ENCODE data around the gene UNC93B1. TPM values are rescaled to one million over a fixed set of nuclear protein-coding genes. Genes with fewer than 3 reads are reported as not detected.

The UNC93B1 gene
- total RNA-seq, 1 donor, result 17.2 TPM

DNA sequence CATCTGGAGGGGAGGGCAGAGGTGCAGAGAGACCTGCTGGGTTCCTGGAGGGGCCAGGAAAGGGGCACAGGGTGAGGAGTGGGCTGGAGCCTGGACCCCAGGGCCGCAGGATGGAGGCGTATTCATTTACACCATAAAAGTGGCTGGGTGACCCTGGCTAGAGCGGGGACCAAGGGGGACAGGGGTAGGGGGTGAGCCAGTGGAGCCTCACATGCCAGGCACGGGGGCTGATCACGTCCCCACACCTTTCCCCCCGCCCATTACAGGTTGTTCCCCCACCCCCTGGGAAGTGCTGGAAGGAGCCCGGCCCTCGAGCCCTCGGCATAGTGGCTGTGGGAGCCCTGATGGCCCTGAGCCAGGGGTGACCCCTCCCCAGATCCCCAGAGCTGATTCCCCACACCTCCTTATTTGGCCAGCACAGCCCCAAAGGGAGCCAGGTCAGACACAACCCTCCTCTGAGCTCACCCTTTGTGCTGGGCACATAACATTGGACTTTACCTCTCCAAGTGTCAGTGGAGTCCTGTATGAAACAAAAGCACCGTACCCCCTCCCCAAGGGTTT, 35.7 kb upstream of the UNC93B1 start:
- TF ChIP-seq CTCF (IDR thresholded peaks at IDR 0.05; ENCODE audit: insufficient read depth, low read length), result no peak
- DNase-seq (ENCODE audit: low read depth), result no peak
- H3K4me3 ChIP-seq (ENCODE audit: low read depth, low read length), result peak overlapping the region; percentile 79

GRCh38 chr11:68038718-68039525, 35.0 kb upstream of the UNC93B1 start, which contains the start of gene TCIRG1:
Gene TCIRG1, plus strand, starts transcription at chr11:68039025. Its CDS starts 2,247 bp downstream, at chr11:68041272.
- peak; percentile 77 for DNase-seq (ENCODE audit: low read depth)
- peak within 1 kb of the TSS; percentile 79 for H3K4me3 ChIP-seq (ENCODE audit: low read depth, low read length)
- no peak for TF ChIP-seq CTCF (IDR thresholded peaks at IDR 0.05; ENCODE audit: insufficient read depth, low read length)

GRCh38 chr11:68038226-68038717, 34.4 kb upstream of the UNC93B1 start:
- no peak for TF ChIP-seq CTCF (IDR thresholded peaks at IDR 0.05; ENCODE audit: insufficient read depth, low read length)
- H3K4me3 ChIP-seq (ENCODE audit: low read depth, low read length), result peak overlapping the region; percentile 79
- DNase-seq (ENCODE audit: low read depth), result no peak

- no peak for DNase-seq (ENCODE audit: low read depth)
Observed at GRCh38 chr11:68037411-68038225, 33.7 kb upstream of the UNC93B1 start.

DNA sequence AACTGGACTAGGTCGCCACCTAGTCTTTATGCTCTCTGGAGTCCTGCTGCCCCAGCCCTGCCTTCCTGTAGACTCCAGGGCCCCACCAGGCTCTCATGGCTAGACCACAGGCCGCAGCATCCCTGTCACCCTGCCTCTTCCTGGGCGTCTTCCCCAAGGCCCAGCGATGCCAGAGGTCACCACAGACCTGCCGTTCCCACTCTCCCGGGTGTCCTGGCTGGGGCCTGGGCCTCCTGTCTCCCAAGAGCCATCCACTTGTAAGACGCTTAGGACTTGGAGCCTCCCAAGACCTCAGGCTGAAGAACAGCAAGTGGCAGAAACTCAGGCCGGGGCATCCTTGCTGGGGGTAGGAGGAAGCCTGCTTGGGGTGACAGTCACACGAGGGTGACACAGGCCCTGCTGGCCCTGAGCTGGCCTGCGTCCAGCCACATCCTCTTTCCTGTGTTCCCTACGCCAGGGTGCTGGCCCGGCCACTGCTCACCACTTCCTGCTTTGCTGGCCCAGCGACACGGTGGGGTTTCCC, 32.9 kb upstream of the UNC93B1 start:
- no peak for TF ChIP-seq CTCF (IDR thresholded peaks at IDR 0.05; ENCODE audit: insufficient read depth, low read length)
- DNase-seq (ENCODE audit: low read depth), result no peak
- H3K4me3 ChIP-seq (ENCODE audit: low read depth, low read length), result no peak overlapping the region

More at GRCh38 chr11:68037411-68038225, 33.7 kb upstream of the UNC93B1 start:
- H3K4me3 ChIP-seq (ENCODE audit: low read depth, low read length), result no peak overlapping the region
- TF ChIP-seq CTCF (IDR thresholded peaks at IDR 0.05; ENCODE audit: insufficient read depth, low read length), result no peak

- no peak for TF ChIP-seq CTCF (IDR thresholded peaks at IDR 0.05; ENCODE audit: insufficient read depth, low read length)
- no peak overlapping the region for H3K4me3 ChIP-seq (ENCODE audit: low read depth, low read length)
- DNase-seq (ENCODE audit: low read depth), result no peak
Observed at GRCh38 chr11:68036141-68036716, 32.3 kb upstream of the UNC93B1 start.

Data from fibroblast of the aortic adventitia (primary cell).